Tibial nerve (tissue), 3 donors: ENCODE data around the gene CD300LB.

Source experiments
- CTCF ChIP-seq, 5 experiments: fragments of 200-600 bp in 3 of 5; fragments of 450-650 bp in 2 of 5; sonication (generic) in 3 of 5; IDR thresholded peaks; one replicate each; pipeline ENCODE4 v1.5.1; 2016 to 2019; ENCODE audit warnings: antibody characterized with exemption in 5 of 5, mild to moderate bottlenecking in 3 of 5, moderate library complexity in 2 of 5
- POLR2A ChIP-seq, 2 donors: fragments of 450-650 bp; IDR thresholded peaks; one replicate each; pipeline ENCODE4 v1.6.1; 2017; ENCODE audit warnings: antibody characterized with exemption in 2 of 2, mild to moderate bottlenecking in 2 of 2, moderate library complexity in 2 of 2

- TF ChIP-seq CTCF (IDR thresholded peaks at IDR 0.05) (no peak), POLR2A (IDR thresholded peaks at IDR 0.05) (no peak)
These were observed 18.1 kb upstream of the CD300LB start for GRCh38 chr17:74549343-74549742.
